ENCODE results near the gene APBB2. TPM values are rescaled to one million over a fixed set of nuclear protein-coding genes. Genes with fewer than 3 reads are reported as not detected.

Gene APBB2
- total and polyA plus RNA-seq, 10 of the 15 experiments (the other 5 are each of a cell fraction or from before 2014, with no cell fraction given) = 2.7 to 24.6 (median 19.0) TPM

DNA sequence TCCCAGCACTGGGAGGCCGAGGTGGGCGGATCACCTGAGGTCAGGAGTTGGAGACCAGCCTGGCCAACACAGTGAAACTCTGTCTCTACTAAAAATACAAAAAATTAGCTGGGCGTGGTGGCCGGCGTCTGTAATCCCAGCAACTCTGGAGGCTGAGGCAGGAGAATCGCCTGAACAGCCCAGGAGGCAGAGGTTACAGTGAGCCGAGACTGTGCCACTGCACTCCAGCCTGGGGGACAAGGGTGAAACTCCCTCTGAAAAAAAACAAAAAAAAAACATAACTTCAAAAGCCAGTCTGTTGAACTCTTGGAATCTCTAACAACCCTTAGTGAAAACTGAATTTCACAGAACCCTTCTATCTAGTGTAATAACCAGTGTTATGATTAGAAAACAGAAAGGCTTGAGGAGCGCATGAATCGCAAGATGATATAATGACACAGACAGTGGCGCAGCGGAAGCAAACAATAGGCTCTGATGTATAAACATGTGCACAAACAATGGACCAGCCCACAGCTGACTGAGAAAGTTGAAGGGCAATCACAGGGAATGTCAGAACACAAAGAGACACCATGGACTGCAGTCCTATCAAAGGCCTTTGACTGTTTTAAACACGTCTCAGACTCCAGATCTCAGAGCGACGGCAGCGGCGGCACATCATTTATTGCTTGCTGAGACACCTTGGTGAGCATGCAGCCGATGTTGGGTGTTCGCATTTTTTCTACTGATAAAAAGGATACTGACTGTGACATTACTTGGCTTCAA is 383.0 kb downstream of the APBB2 start:
- ATAC-seq = no peak
- Histone ChIP-seq H3K4me2 (ENCODE audit: control insufficient read depth, insufficient read depth) (no peak overlapping the region), H4K20me1 (ENCODE audit: control insufficient read depth, insufficient read depth) (no peaks in the 10 kb centered on the region), H3K27me3 (replicated peaks in 1 of 2; ENCODE audit: control insufficient read depth in 2 of 2, insufficient read depth in 2 of 2, low read length in 1 of 2) (no peaks in the 10 kb centered on the region), H3K4me3 (no peak overlapping the region), H3K9ac (ENCODE audit: control insufficient read depth, insufficient read depth, low read length) (no peak overlapping the region), H3K9me3 (replicated peaks; ENCODE audit: control insufficient read depth, insufficient read depth, low read length) (peaks cover 2% of the 10 kb centered on the region; the same call in 2 of the 3 replicates), H3K79me2 (ENCODE audit: control insufficient read depth, insufficient read depth, low read length) (no peaks in the 10 kb centered on the region), H3K27ac (ENCODE audit: control insufficient read depth, insufficient read depth) (no peak overlapping the region), H3K4me1 (ENCODE audit: control insufficient read depth, insufficient read depth, low read length) (no peaks in the 10 kb centered on the region), H3K36me3 (ENCODE audit: control insufficient read depth in 2 of 2, insufficient read depth in 2 of 2, low read length in 1 of 2) (peaks cover 2% of the 10 kb centered on the region in 2 experiments; a peak in 1 of 4 replicates), H2AFZ (ENCODE audit: control insufficient read depth, low read depth, low read length) (no peak overlapping the region)
- intact Hi-C loops (cut with micrococcal nuclease; ENCODE audit: unreplicated experiment) = no loop called here
- POLR2A ChIA-PET = no interaction called here
- WGBS (ENCODE audit: insufficient coverage, insufficient replicate concordance, low lambda C conversion rate, missing lambda C conversion rate) = 82% methylated on average over 18 of the region's 18 CpGs
- BruUV-seq (replicated peaks) = no TSS peak
- FAIRE-seq = no peak
- in situ Hi-C loops (cut with MboI) = no loop called here
- CTCF ChIA-PET = interaction anchor here (2.1 kb wide), 1 partner anchor 10 kb away, joined by 14 read pairs; no protein-coding TSS in a partner anchor
- SMC1A ChIA-PET (ENCODE audit: uncharacterized antibody, unreplicated experiment) = interaction anchor here (1.9 kb wide), 1 partner anchor 95 kb away, joined by 4 read pairs; no protein-coding TSS in a partner anchor
- RAD21 ChIA-PET (ENCODE audit: unreplicated experiment) = interaction anchor here (1.5 kb wide), 1 partner anchor 66 kb away, joined by 4 read pairs; no protein-coding TSS in a partner anchor
- DNase-seq (ENCODE audit: low read depth, low spot score) = no peak
- TF ChIP-seq ETV6 (conservative IDR thresholded peaks at IDR 0.05 in 1 of 2, IDR thresholded peaks at IDR 0.05 in 1 of 2; ENCODE audit: borderline replicate concordance in 1 of 2, low read depth in 1 of 2) (no peak), ZSCAN29 (IDR thresholded peaks at IDR 0.05) (no peak), PML (IDR thresholded peaks at IDR 0.05; ENCODE audit: low read length) (no peak), RAD21 (IDR thresholded peaks at IDR 0.05; ENCODE audit: insufficient read depth, low read depth, low read length) (no peak), RFX5 (IDR thresholded peaks at IDR 0.05; ENCODE audit: low read depth, low read length) (no peak), EP300 (IDR thresholded peaks at IDR 0.05; ENCODE audit: borderline replicate concordance in 1 of 2, control insufficient read depth in 1 of 2, low read depth in 2 of 2, low read length in 2 of 2) (no peak), KLF5 (IDR thresholded peaks at IDR 0.05; ENCODE audit: partially characterized antibody) (no peak), HDAC6 (IDR thresholded peaks at IDR 0.05; ENCODE audit: unreplicated experiment) (no peak), SIN3A (IDR thresholded peaks at IDR 0.05; ENCODE audit: low read depth, low read length) (no peak), ZNF207 (IDR thresholded peaks at IDR 0.05; ENCODE audit: borderline replicate concordance) (no peak), TBL1XR1 (IDR thresholded peaks at IDR 0.05; ENCODE audit: low read depth, low read length) (no peak), FOXK2 (IDR thresholded peaks at IDR 0.05) (no peak), EED (IDR thresholded peaks at IDR 0.05; ENCODE audit: low read depth) (no peak), IKZF2 (IDR thresholded peaks at IDR 0.05) (no peak)
- TF ChIP-seq, protein P1, sequence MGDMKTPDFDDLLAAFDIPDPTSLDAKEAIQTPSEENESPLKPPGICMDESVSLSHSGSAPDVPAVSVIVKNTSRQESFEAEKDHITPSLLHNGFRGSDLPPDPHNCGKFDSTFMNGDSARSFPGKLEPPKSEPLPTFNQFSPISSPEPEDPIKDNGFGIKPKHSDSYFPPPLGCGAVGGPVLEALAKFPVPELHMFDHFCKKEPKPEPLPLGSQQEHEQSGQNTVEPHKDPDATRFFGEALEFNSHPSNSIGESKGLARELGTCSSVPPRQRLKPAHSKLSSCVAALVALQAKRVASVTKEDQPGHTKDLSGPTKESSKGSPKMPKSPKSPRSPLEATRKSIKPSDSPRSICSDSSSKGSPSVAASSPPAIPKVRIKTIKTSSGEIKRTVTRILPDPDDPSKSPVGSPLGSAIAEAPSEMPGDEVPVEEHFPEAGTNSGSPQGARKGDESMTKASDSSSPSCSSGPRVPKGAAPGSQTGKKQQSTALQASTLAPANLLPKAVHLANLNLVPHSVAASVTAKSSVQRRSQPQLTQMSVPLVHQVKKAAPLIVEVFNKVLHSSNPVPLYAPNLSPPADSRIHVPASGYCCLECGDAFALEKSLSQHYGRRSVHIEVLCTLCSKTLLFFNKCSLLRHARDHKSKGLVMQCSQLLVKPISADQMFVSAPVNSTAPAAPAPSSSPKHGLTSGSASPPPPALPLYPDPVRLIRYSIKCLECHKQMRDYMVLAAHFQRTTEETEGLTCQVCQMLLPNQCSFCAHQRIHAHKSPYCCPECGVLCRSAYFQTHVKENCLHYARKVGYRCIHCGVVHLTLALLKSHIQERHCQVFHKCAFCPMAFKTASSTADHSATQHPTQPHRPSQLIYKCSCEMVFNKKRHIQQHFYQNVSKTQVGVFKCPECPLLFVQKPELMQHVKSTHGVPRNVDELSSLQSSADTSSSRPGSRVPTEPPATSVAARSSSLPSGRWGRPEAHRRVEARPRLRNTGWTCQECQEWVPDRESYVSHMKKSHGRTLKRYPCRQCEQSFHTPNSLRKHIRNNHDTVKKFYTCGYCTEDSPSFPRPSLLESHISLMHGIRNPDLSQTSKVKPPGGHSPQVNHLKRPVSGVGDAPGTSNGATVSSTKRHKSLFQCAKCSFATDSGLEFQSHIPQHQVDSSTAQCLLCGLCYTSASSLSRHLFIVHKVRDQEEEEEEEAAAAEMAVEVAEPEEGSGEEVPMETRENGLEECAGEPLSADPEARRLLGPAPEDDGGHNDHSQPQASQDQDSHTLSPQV (IDR thresholded peaks at IDR 0.05) = no peak
- TF ChIP-seq, protein P2, sequence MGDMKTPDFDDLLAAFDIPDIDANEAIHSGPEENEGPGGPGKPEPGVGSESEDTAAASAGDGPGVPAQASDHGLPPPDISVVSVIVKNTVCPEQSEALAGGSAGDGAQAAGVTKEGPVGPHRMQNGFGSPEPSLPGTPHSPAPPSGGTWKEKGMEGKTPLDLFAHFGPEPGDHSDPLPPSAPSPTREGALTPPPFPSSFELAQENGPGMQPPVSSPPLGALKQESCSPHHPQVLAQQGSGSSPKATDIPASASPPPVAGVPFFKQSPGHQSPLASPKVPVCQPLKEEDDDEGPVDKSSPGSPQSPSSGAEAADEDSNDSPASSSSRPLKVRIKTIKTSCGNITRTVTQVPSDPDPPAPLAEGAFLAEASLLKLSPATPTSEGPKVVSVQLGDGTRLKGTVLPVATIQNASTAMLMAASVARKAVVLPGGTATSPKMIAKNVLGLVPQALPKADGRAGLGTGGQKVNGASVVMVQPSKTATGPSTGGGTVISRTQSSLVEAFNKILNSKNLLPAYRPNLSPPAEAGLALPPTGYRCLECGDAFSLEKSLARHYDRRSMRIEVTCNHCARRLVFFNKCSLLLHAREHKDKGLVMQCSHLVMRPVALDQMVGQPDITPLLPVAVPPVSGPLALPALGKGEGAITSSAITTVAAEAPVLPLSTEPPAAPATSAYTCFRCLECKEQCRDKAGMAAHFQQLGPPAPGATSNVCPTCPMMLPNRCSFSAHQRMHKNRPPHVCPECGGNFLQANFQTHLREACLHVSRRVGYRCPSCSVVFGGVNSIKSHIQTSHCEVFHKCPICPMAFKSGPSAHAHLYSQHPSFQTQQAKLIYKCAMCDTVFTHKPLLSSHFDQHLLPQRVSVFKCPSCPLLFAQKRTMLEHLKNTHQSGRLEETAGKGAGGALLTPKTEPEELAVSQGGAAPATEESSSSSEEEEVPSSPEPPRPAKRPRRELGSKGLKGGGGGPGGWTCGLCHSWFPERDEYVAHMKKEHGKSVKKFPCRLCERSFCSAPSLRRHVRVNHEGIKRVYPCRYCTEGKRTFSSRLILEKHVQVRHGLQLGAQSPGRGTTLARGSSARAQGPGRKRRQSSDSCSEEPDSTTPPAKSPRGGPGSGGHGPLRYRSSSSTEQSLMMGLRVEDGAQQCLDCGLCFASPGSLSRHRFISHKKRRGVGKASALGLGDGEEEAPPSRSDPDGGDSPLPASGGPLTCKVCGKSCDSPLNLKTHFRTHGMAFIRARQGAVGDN (IDR thresholded peaks at IDR 0.05) = no peak
